Measurements from ENCODE around the gene PSTPIP1. TPM values are rescaled to one million over a fixed set of nuclear protein-coding genes. Genes with fewer than 3 reads are reported as not detected.

The PSTPIP1 gene
- total RNA-seq, 1 experiment from 2014 or later, result 1.5 TPM

- TF ChIP-seq ERG (CRISPR knock-in tag; IDR thresholded peaks at IDR 0.05), result no peak
Observed at GRCh38 chr15:76953913-76954312, 41.0 kb upstream of the PSTPIP1 start (continued).

GRCh38 chr15:76954744-76955143 lies 40.2 kb upstream of the PSTPIP1 start:
- ATAC-seq, result no peak
- H3K4me1 Mint-ChIP-seq, result peaks cover 12% of the 10 kb centered on the region
- CTCF ChIA-PET, result interaction anchor here (1.8 kb wide), 1 partner anchor 19 kb away, joined by 3 read pairs; no protein-coding TSS in a partner anchor
- no peak overlapping the region for H3K27ac Mint-ChIP-seq
- DNase-seq (ENCODE audit: low spot score), result no peak
- no peak for TF ChIP-seq JAZF1 (CRISPR knock-in tag; IDR thresholded peaks at IDR 0.05)
- no peak for TF ChIP-seq ZNF425 (CRISPR knock-in tag; conservative IDR thresholded peaks at IDR 0.05)
- no peak for TF ChIP-seq ZNF532 (CRISPR knock-in tag; IDR thresholded peaks at IDR 0.05; ENCODE audit: borderline replicate concordance)
- TF ChIP-seq ZNF396 (CRISPR knock-in tag; IDR thresholded peaks at IDR 0.05; ENCODE audit: borderline replicate concordance), result no peak
- TF ChIP-seq GRHL2 (CRISPR knock-in tag; IDR thresholded peaks at IDR 0.05; ENCODE audit: insufficient replicate concordance, severe bottlenecking), result no peak
- no peak for TF ChIP-seq FOXP4 (CRISPR knock-in tag; IDR thresholded peaks at IDR 0.05)
- TF ChIP-seq ESRRA (CRISPR knock-in tag; IDR thresholded peaks at IDR 0.05; ENCODE audit: borderline replicate concordance), result no peak
- TF ChIP-seq ZSCAN18 (CRISPR knock-in tag; IDR thresholded peaks at IDR 0.05), result no peak
- TF ChIP-seq NFATC4 (CRISPR knock-in tag; IDR thresholded peaks at IDR 0.05), result no peak
- TF ChIP-seq ARID4B (CRISPR knock-in tag; IDR thresholded peaks at IDR 0.05; ENCODE audit: borderline replicate concordance), result no peak
- TF ChIP-seq E2F4 (CRISPR knock-in tag; IDR thresholded peaks at IDR 0.05; ENCODE audit: borderline replicate concordance, low read depth), result no peak
- TF ChIP-seq CDX4 (CRISPR knock-in tag; IDR thresholded peaks at IDR 0.05; ENCODE audit: borderline replicate concordance), result no peak
- TF ChIP-seq SOX15 (CRISPR knock-in tag; IDR thresholded peaks at IDR 0.05), result no peak
- TF ChIP-seq TEAD1 (CRISPR knock-in tag; IDR thresholded peaks at IDR 0.05), result no peak
- POLR2A ChIA-PET, result no interaction called here
- no peak overlapping the region for H3K4me3 Mint-ChIP-seq
- H3K9me3 Mint-ChIP-seq, result no peaks in the 10 kb centered on the region
- no peaks in the 10 kb centered on the region for H3K27me3 Mint-ChIP-seq (ENCODE audit: low read depth)
- peaks cover 9% of the 10 kb centered on the region for H3K36me3 Mint-ChIP-seq

Measured in WTC11 (cell line).